Endodermal cell (in vitro differentiated cells): ENCODE measurements around the gene FOXL3. TPM values are rescaled to one million over a fixed set of nuclear protein-coding genes. Genes with fewer than 3 reads are reported as not detected.
A peak's percentile ranks its signal among the peaks of the same experiment; 100 is the strongest.

Experiments
- DNase-seq: peaks from one replicate; pipeline ENCODE4 v3.0.0-alpha.2; 2017
- H3K27ac ChIP-seq: 2 replicates; pipeline ENCODE4 v1.5.1; 2013; ENCODE audit warnings: mild to moderate bottlenecking, low read depth, low read length, moderate library complexity
- H3K27me3 ChIP-seq: 2 replicates; pipeline ENCODE4 v1.6.1; 2013; ENCODE audit warnings: mild to moderate bottlenecking, low read length, moderate library complexity; ENCODE audit not compliant: insufficient read depth, control insufficient read depth, poor library complexity, severe bottlenecking
- H3K36me3 ChIP-seq: 2 replicates; pipeline ENCODE4 v1.7.0; 2013; ENCODE audit warnings: mild to moderate bottlenecking, low read length, moderate library complexity; ENCODE audit not compliant: control insufficient read depth, insufficient read depth
- H3K4me1 ChIP-seq: one replicate; pipeline ENCODE4 v1.7.0; 2013; ENCODE audit warnings: low read length; ENCODE audit not compliant: control insufficient read depth, insufficient read depth
- H3K4me3 ChIP-seq: 2 replicates; pipeline ENCODE4 v1.5.1; 2013; ENCODE audit warnings: mild to moderate bottlenecking, low read length, moderate library complexity
- H3K9ac ChIP-seq: 2 replicates; pipeline ENCODE4 v1.6.1; 2013; ENCODE audit warnings: mild to moderate bottlenecking, low read length, moderate library complexity; ENCODE audit not compliant: poor library complexity, severe bottlenecking; ENCODE audit errors: extremely low read depth
- H3K9me3 ChIP-seq: 2 replicates; pipeline ENCODE4 v1.6.1; 2013; ENCODE audit warnings: mild to moderate bottlenecking, low read length, moderate library complexity; ENCODE audit not compliant: control insufficient read depth
- H3K27ac Mint-ChIP-seq: 2 replicates; pipeline ENCODE4 v1.8.0; 2020; ENCODE audit warnings: mixed read lengths
- H3K27me3 Mint-ChIP-seq: 2 replicates; pipeline ENCODE4 v1.8.0; 2021; ENCODE audit warnings: mild to moderate bottlenecking, mixed read lengths; ENCODE audit not compliant: insufficient read depth
- H3K36me3 Mint-ChIP-seq: 2 replicates; pipeline ENCODE4 v1.8.0; 2020; ENCODE audit warnings: low read depth, mixed read lengths
- H3K4me1 Mint-ChIP-seq: 2 replicates; pipeline ENCODE4 v1.8.0; 2020; ENCODE audit warnings: mixed read lengths
- H3K4me3 Mint-ChIP-seq: 2 replicates; pipeline ENCODE4 v1.8.0; 2020; ENCODE audit warnings: mild to moderate bottlenecking, moderate library complexity, mixed read lengths
- H3K9me3 Mint-ChIP-seq: 2 replicates; pipeline ENCODE4 v1.8.0; 2020; ENCODE audit warnings: mild to moderate bottlenecking, mixed read lengths
- CTCF ChIP-seq: fragments of 200-600 bp; sonication (generic); conservative IDR thresholded peaks from 2 replicates; pipeline ENCODE4 v1.5.0; 2021; ENCODE audit warnings: antibody characterized with exemption, mild to moderate bottlenecking
- WGBS, 2 experiments: methylation state at CpG; one replicate each; pipeline versions ENCODE4 v1.1.5 to v1.1.7; 2013; ENCODE audit warnings: missing lambda C conversion rate in 2 of 2, mixed read lengths in 1 of 2; ENCODE audit not compliant: insufficient coverage in 1 of 2, insufficient read length in 1 of 2; 5-methylcytosine and 5-hydroxymethylcytosine counted together
- total RNA-seq, 2 donors: library from RNA; stranded (reverse); fragmentation: NEBNext Ultra II Directional in 1 of 2; extraction: Animal tissue kit (Norgen Biotek cat#: 25700) in 1 of 2; gene quantifications; 2 replicates in 1 of 2; 3 replicates in 1 of 2; pipeline ENCODE4 v1.2.1, GENCODE V29; 2021

The FOXL3 gene
- total RNA-seq, 2 donors from 2014 or later, result not detected

GRCh38 chr7:292226-292625 is 2.3 kb downstream of the FOXL3 start:
- Histone ChIP-seq H3K4me1 (no peaks in the 10 kb centered on the region), H3K27me3 (peaks cover 47% of the 10 kb centered on the region), H3K36me3 (no peaks in the 10 kb centered on the region), H3K9ac (no peak overlapping the region), H3K27ac (no peak overlapping the region), H3K4me3 (no peak overlapping the region), H3K9me3 (no peaks in the 10 kb centered on the region)
- Mint-ChIP-seq H3K27ac (no peak overlapping the region), H3K4me3 (no peak overlapping the region), H3K36me3 (no peaks in the 10 kb centered on the region), H3K27me3 (peaks cover 67% of the 10 kb centered on the region), H3K9me3 (no peaks in the 10 kb centered on the region), H3K4me1 (no peaks in the 10 kb centered on the region)
- DNase-seq, result peak; percentile 10
- WGBS, 2 experiments, result 90 to 93% methylated on average over 7 of the region's 7 CpGs
- no peak for TF ChIP-seq CTCF

GRCh38 chr7:292826-293225 is 2.9 kb downstream of the FOXL3 start:
- TF ChIP-seq CTCF, result no peak
- DNase-seq, result peak; percentile 2
- Mint-ChIP-seq H3K27ac (no peak overlapping the region), H3K9me3 (no peaks in the 10 kb centered on the region), H3K4me1 (no peaks in the 10 kb centered on the region), H3K4me3 (no peak overlapping the region), H3K27me3 (peaks cover 61% of the 10 kb centered on the region), H3K36me3 (no peaks in the 10 kb centered on the region)
- Histone ChIP-seq H3K27ac (no peak overlapping the region), H3K4me3 (no peak overlapping the region), H3K9me3 (no peaks in the 10 kb centered on the region), H3K36me3 (no peaks in the 10 kb centered on the region), H3K27me3 (peaks cover 47% of the 10 kb centered on the region), H3K9ac (no peak overlapping the region), H3K4me1 (no peaks in the 10 kb centered on the region)
- WGBS, 2 experiments, result 89 to 91% methylated on average over 14 to 15 of the region's 15 CpGs

- 91 to 92% methylated on average over 17 to 23 of the region's 23 CpGs for WGBS, 2 experiments
- Mint-ChIP-seq H3K27me3 (peaks cover 51% of the 10 kb centered on the region), H3K4me1 (no peaks in the 10 kb centered on the region), H3K36me3 (no peaks in the 10 kb centered on the region), H3K27ac (no peak overlapping the region), H3K9me3 (no peaks in the 10 kb centered on the region), H3K4me3 (no peak overlapping the region)
- H3K27ac ChIP-seq, result no peak overlapping the region
- H3K4me3 ChIP-seq, result no peak overlapping the region
- TF ChIP-seq CTCF, result no peak
- no peaks in the 10 kb centered on the region for H3K36me3 ChIP-seq
- peaks cover 42% of the 10 kb centered on the region for H3K27me3 ChIP-seq
- H3K4me1 ChIP-seq, result no peaks in the 10 kb centered on the region
- no peak for DNase-seq
- H3K9me3 ChIP-seq, result no peaks in the 10 kb centered on the region
- H3K9ac ChIP-seq, result no peak overlapping the region
Measured at GRCh38 chr7:293681-294439, 3.9 kb downstream of the FOXL3 start.
